HG03095 (cell line): ENCODE results near the gene HOXB4.

Source experiments
- ATAC-seq: cut with Tn5 transposase; IDR thresholded peaks from one replicate; pipeline ENCODE4 v1.9.1; 2021; ENCODE audit warnings: moderate library complexity; ENCODE audit not compliant: unreplicated experiment

HOXB4 gene

GRCh38 chr17:48601539-48602425 lies 23.6 kb upstream of the HOXB4 start:
- ATAC-seq: no peak

DNA sequence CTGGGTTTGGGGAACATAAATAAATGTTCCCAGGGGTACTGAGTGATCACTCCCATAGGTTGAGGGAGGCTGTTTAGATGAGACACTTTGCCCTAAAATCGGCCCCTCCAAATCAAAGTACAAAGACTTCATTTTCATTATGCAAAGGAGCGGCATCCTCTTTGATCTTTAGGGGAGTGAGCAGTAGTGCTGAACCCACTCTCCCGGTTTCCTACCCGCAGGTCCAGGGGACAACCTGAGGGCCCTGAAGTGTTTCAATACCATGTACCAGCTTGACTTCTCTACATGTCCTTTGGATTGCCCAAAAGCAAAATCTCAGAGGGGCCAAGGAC lies 23.0 kb upstream of the HOXB4 start:
- ATAC-seq: no peak

DNA sequence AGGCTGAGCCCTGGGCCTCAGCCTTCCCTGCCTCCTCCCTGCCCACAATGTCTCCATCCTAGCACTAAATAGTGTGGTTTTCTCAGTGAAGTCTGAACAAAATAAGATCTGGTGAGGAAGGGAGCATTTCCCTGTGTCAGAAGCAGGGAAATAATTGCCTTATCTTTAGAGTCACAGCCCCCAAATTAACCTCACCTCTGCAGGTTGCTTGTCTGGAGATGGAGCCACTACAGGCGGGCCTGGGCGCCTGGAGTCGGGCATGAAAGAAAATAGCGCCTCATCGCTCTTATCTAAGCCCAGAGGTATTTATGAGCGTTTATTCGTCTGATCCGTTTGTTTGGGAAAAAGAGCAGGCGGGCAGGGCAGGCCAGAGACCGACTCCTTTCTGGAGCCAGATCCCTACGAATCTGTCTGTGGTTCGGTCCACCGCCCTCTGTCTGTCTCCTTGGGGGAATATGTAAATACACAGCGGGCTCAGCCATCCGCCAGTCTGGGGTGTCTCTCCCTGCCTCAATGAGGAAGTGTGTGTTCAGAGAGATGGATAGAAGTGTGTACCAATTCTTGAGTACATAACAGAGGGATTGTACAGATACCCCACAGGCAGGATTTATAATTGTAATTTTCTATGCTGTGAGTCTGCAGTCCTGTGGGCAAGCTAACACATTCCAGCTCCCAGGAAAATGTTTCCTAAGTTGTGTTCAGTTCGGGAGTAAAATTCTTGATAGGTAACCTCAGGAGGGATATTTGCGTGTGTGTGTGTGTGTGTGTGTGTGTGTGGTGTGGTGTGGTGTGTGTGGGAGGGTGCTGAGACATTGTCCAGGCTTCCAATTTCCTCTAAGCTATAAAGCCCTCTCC lies 22.3 kb upstream of the HOXB4 start:
- ATAC-seq: no peak

DNA sequence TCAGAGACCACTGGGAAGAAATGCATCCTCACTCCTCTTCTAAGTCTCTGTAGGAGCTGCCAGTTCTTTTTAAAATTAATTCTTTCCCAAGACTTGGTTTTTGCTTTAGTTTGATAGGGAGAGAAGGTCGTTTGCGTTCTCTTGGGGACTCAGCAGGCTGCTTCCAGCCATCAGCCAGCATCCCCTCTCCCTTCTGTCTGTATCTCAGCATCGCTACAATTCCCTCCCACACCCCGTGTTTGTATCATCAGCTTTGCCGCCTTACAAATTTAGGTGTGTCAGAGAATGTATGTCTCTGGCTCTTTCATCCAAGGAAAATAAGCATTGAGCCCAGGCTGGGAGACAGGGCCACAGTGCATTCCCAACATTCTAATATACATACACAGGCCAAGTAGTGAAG lies 21.2 kb upstream of the HOXB4 start:
- ATAC-seq: no peak

GRCh38 chr17:48598736-48599135 lies 20.6 kb upstream of the HOXB4 start:
- ATAC-seq: no peak

DNA sequence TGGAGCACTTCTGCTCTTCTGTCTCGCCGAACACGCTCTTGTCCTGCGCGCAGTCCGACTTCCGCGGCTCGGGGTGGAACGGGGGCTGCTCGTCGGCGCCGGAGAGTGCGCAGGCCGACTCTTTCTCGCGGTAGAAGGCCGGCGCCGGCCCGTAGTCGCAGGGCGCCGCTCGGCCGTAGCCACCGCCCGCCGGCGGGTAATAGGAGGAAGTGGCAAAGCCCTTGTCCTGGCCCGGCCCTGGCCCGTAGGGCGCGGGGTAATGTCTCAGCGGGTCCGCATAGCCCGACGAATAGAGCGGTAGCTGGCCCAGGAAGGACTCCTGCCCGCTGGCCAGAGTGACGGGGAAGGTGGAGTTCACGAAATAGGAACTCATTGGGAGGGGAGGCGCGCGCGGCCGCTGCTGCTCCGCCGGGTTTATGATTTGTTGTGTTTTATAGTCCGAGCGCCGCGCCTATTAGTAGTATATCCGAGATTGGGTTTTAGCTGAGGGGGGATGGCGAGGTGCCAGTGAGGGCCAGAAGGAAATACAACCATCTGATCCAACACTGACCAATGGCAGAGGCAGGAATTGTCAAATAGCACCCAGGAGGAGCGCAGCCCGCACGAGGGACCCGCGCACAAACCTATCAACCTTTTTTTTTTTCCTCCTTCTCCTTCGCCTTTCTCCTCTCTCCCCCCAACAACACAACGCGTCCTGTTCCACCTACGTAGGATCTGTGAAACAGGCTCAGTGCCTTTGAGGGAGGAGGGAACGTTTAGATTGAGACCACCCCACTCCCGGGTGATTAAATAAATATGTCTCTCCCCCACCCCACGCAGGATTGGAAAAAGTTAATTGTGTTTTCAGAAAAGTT lies 19.9 kb upstream of the HOXB4 start:
- ATAC-seq: no peak

- no peak for ATAC-seq
These were observed 19.3 kb upstream of the HOXB4 start for GRCh38 chr17:48597528-48597777.

GRCh38 chr17:48596735-48597527 lies 18.8 kb upstream of the HOXB4 start:
- no peak for ATAC-seq

- no peak for ATAC-seq
These were observed 18.0 kb upstream of the HOXB4 start for GRCh38 chr17:48596000-48596734.

DNA sequence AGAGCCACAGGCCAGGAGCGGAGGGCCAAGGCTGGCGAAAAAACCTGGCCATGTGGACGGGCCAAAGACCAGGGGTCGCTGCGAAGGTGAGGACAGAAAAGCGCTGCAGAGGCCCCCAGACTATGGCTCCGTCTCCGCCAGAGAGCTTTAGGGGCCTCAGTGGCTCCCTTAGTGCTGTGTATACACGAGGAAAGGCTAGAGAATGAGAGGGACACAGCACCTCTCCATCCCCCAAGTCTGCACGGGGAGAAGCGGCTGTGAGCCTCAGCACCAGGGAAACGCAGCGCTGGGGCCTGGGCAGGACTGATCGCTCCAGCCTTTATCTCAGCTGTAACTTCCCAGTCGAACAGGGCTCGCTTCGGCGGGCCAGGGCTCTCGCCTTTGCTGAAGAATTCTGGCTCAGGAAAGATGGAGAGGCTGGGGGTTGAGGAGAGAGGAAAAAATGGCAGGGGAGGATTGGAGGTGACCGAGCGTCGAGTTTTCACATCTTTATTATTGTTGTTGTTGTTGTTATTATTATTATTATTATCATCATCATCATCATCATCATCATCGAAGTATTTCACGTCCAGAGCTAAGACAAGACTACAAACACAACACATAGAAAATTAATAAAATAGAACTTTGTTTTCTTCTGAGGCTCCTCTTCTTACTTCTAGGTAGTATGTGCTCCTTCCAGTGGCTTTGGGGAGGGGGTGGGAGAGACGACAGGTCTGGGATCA lies 17.3 kb upstream of the HOXB4 start:
- ATAC-seq: no peak

DNA sequence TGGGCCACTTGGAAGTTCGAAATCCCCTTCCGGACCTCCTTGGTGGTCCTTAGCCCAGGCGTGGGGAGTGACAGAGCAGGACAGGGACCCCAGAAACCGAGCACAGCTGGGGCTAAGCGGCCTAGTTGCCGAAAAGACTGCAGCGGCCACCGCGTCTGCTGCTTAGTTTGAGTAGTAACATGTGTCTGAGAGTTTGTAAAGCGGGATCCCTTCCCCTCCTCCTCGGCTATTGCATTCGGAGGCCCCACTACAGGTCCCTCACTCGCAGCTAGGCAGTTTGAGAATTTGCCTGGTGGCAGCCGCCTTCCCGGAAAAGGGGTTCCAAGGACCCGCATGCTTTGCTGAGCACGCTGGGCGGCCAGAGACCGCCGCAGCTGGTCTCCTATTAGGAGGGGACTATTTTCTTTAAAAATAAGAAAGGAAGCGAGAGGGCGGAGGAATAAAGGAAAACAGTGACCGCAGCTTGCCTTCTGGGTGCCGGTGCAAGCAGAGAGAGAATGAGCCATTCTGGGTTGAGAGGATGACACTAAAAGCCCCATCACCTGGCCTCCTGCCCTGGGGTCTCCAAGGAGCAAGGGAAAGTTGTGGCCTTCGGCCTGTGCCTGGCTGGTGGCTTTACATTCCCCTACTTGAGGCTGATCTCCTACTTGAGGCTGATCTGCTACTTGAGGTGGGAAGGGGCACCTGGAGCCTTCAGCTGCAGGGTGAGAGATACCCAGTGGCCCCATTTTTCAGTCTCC lies 16.6 kb upstream of the HOXB4 start:
- ATAC-seq: no peak

DNA sequence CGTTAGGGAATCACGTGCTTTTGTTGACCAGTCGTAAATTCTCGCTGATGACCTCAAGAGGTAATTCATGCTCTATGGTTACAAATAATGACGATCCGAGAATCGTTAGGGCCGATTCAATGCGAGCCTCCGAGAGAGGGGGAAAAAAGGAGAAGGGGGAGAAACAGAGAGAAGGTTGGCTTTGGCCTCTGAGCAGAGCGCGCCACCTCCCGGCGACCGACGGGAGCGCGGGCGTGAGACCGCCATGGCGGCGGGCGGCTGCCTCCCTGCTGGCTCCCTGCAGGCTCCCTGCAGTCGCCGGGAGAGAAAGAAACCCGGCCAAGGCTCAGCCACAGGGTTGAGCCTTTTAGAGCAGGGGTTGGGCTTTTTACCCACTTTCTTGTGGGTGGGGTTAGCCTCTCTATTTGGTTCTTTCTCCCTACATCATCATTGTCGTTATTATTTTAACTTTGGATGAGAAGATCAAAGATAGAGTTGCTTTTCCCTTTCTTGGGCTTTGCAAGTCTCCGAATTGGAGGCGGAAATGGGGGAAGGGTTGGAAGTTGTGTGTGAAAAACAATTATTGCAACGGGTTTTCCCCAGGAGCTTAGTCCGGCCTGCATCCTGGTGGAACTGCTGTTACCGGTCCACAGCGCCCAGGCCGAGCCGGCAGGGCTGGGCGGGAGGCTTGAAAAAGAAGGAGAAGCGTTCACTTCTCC lies 15.8 kb upstream of the HOXB4 start:
- no peak for ATAC-seq

GRCh38 chr17:48593126-48593829 lies 15.1 kb upstream of the HOXB4 start, which contains the start of gene HOXB5:
Gene HOXB5 (minus strand): TSS chr17:48593779. CDS start chr17:48593682, 97 bp downstream.
- no peak for ATAC-seq

DNA sequence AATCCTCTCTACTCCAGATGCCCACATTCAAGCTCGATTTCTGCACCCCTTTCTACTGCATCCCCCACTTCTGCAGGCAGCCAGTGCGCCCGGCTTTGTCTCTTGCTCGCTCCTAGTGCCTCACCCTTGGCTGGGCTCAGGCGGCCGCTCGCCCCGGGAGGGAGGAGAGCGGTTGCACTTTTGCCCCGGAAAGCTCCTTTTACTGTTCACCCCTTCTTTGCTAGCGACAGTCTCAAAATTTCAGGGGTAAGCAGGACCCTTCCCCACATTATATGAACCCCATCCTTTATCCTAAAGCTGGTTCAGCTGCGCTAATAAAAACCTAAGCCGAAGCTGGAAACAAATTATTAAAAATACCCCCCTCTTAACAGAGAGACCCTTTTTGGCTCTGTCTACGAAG lies 14.4 kb upstream of the HOXB4 start:
- no peak for ATAC-seq

DNA sequence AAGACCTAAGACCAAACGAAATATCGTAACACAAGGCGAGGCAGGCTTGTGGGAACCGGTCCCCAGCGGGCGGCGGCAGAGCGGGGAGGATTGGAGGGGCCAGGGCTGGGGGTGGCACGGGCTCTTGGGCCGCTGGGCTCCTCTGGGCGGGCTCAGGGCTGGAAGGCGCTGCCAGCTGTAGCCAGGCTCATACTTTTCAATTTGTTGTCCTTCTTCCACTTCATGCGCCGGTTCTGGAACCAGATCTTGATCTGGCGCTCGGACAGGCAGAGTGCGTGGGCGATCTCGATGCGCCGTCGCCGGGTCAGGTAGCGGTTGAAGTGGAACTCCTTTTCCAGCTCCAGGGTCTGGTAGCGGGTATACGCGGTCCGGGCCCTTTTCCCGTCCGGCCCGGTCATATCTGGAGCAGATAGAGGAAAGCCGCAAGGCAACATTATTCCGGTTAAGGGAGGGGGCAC lies 13.9 kb upstream of the HOXB4 start:
- no peak for ATAC-seq

- ATAC-seq: no peak
These were observed 13.3 kb upstream of the HOXB4 start for GRCh38 chr17:48591255-48592056.
